ENCODE results near the gene CDH15.

The CDH15 gene

GRCh38 chr16:89197633-89198416, 26.3 kb downstream of the CDH15 start:
- H3K27me3 ChIP-seq (ENCODE audit: low read length): no peaks in the 10 kb centered on the region
- no peak for TF ChIP-seq CTCF (IDR thresholded peaks at IDR 0.05; ENCODE audit: insufficient read depth, low read length, poor library complexity, severe bottlenecking)
- no peak for TF ChIP-seq EZH2phosphoT487 (conservative IDR thresholded peaks at IDR 0.05; ENCODE audit: low read length)
- no peak overlapping the region for H3K27ac ChIP-seq (ENCODE audit: low read depth, low read length)
- H3K4me3 ChIP-seq (ENCODE audit: insufficient read depth, low read length, poor library complexity, severe bottlenecking): no peak overlapping the region
- no peaks in the 10 kb centered on the region for H3K79me2 ChIP-seq (ENCODE audit: insufficient read depth, low read length)
- no peak overlapping the region for H3K9ac ChIP-seq (ENCODE audit: low read length)
- H3F3A ChIP-seq (ENCODE audit: insufficient read depth): no peaks in the 10 kb centered on the region
- no peak overlapping the region for H3K4me2 ChIP-seq (ENCODE audit: low read depth, low read length, poor library complexity, severe bottlenecking)
- H4K20me1 ChIP-seq (ENCODE audit: low read depth, low read length): no peaks in the 10 kb centered on the region
- H2AFZ ChIP-seq (ENCODE audit: low read depth, low read length, severe bottlenecking): no peak overlapping the region
- H3K9me3 ChIP-seq (ENCODE audit: insufficient read depth, low read length): no peaks in the 10 kb centered on the region
- H3K9me2 ChIP-seq (replicated peaks; ENCODE audit: insufficient read depth, low read length): no peaks in the 10 kb centered on the region
- no peaks in the 10 kb centered on the region for H3K36me3 ChIP-seq (ENCODE audit: low read length)

GRCh38 chr16:89198417-89199240, 27.1 kb downstream of the CDH15 start:
- Histone ChIP-seq H4K20me1 (ENCODE audit: low read depth, low read length) (no peaks in the 10 kb centered on the region), H3K27me3 (ENCODE audit: low read length) (no peaks in the 10 kb centered on the region), H3K9me2 (replicated peaks; ENCODE audit: insufficient read depth, low read length) (no peaks in the 10 kb centered on the region), H3K27ac (ENCODE audit: low read depth, low read length) (no peak overlapping the region), H3K36me3 (ENCODE audit: low read length) (no peaks in the 10 kb centered on the region), H3K9me3 (ENCODE audit: insufficient read depth, low read length) (no peaks in the 10 kb centered on the region), H2AFZ (ENCODE audit: low read depth, low read length, severe bottlenecking) (no peak overlapping the region), H3K4me3 (ENCODE audit: insufficient read depth, low read length, poor library complexity, severe bottlenecking) (no peak overlapping the region), H3K4me2 (ENCODE audit: low read depth, low read length, poor library complexity, severe bottlenecking) (no peak overlapping the region), H3K79me2 (ENCODE audit: insufficient read depth, low read length) (no peaks in the 10 kb centered on the region), H3K9ac (ENCODE audit: low read length) (no peak overlapping the region), H3F3A (ENCODE audit: insufficient read depth) (no peaks in the 10 kb centered on the region)
- TF ChIP-seq CTCF (IDR thresholded peaks at IDR 0.05; ENCODE audit: insufficient read depth, low read length, poor library complexity, severe bottlenecking) (no peak), EZH2phosphoT487 (conservative IDR thresholded peaks at IDR 0.05; ENCODE audit: low read length) (no peak)

GRCh38 chr16:89199241-89200123, 27.9 kb downstream of the CDH15 start:
- no peak overlapping the region for H3K4me2 ChIP-seq (ENCODE audit: low read depth, low read length, poor library complexity, severe bottlenecking)
- H3K4me3 ChIP-seq (ENCODE audit: insufficient read depth, low read length, poor library complexity, severe bottlenecking): no peak overlapping the region
- H3K27me3 ChIP-seq (ENCODE audit: low read length): no peaks in the 10 kb centered on the region

More at GRCh38 chr16:89199241-89200123, 27.9 kb downstream of the CDH15 start:
- Histone ChIP-seq H2AFZ (ENCODE audit: low read depth, low read length, severe bottlenecking) (no peak overlapping the region), H3K9ac (ENCODE audit: low read length) (no peak overlapping the region), H3K36me3 (ENCODE audit: low read length) (no peaks in the 10 kb centered on the region), H4K20me1 (ENCODE audit: low read depth, low read length) (no peaks in the 10 kb centered on the region), H3K79me2 (ENCODE audit: insufficient read depth, low read length) (no peaks in the 10 kb centered on the region), H3K27ac (ENCODE audit: low read depth, low read length) (no peak overlapping the region), H3K9me2 (replicated peaks; ENCODE audit: insufficient read depth, low read length) (no peaks in the 10 kb centered on the region), H3K9me3 (ENCODE audit: insufficient read depth, low read length) (no peaks in the 10 kb centered on the region), H3F3A (ENCODE audit: insufficient read depth) (no peaks in the 10 kb centered on the region)
- TF ChIP-seq CTCF (IDR thresholded peaks at IDR 0.05; ENCODE audit: insufficient read depth, low read length, poor library complexity, severe bottlenecking) (no peak), EZH2phosphoT487 (conservative IDR thresholded peaks at IDR 0.05; ENCODE audit: low read length) (no peak)

All from SU-DHL-6 (cell line).